ENCODE results near the gene DNAI4. TPM values are rescaled to one million over a fixed set of nuclear protein-coding genes. Genes with fewer than 3 reads are reported as not detected.

Gene DNAI4
- polyA plus RNA-seq, 1 of the 3 experiments (the other 2 are of a cell fraction) = 1.3 TPM

DNA sequence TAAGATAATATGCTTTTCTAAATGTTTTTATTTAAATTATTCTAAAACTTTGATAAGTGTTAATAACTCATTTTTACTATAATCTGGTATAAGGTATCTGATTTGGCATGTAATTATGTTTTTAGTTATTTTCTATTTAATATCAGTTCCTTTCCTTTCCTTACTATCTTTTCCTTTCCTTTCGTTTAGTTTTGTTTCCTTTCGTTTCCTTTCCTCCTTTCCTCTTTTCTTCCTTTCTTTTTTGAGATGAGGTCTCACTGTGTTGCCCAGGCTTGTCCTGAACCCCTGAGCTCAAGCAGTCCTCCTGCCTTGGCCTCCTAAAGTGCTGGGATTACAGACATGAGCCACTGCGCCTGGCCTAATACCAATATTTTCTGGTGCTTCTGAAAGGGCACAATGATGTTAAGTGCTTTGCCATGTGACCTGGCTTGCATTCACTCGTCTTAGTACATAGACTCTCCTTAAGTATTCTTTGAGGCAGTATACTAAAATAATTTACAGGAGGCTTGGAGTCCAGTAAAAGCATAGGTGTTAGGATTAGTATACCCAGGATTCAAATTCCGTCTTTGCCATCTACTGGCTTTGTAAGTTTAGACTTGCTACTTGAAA lies 18.8 kb upstream of the DNAI4 start:
- Histone ChIP-seq H3K36me3 (replicated peaks in 1 of 2; ENCODE audit: control insufficient read depth in 1 of 2, insufficient read depth in 2 of 2, low read length in 1 of 2) (peaks cover 43 to 51% of the 10 kb centered on the region in 2 experiments), H3K4me1 (ENCODE audit: control insufficient read depth in 1 of 2, insufficient read depth in 2 of 2, low read depth in 1 of 2, low read length in 1 of 2) (peaks cover 2 to 14% of the 10 kb centered on the region in 2 experiments; a peak in 2 of 4 replicates), H3K4me3 (ENCODE audit: low read depth in 2 of 2, low read length in 1 of 2) (no peak overlapping the region), H3K27me3 (ENCODE audit: insufficient read depth) (no peaks in the 10 kb centered on the region), H3K9me2 (no peaks in the 10 kb centered on the region), H3K79me2 (ENCODE audit: insufficient read depth) (peaks cover 95% of the 10 kb centered on the region), H3K27ac (ENCODE audit: low read depth in 2 of 2, low read length in 1 of 2) (peak overlapping the region in 1 of 2 experiments; percentile 74; a peak in 1 of 4 replicates), H3K9me3 (no peaks in the 10 kb centered on the region), H2AFZ (ENCODE audit: low read depth) (no peak overlapping the region), H3K9ac (no peak overlapping the region), H4K20me1 (ENCODE audit: insufficient read depth) (peaks cover 17% of the 10 kb centered on the region; the same call in 1 of the 2 replicates), H3F3A (replicated peaks; ENCODE audit: insufficient read depth) (peaks cover 32% of the 10 kb centered on the region), H3K4me2 (no peak overlapping the region)
- 88% methylated on average over 5 of the region's 5 CpGs for WGBS (ENCODE audit: low lambda C conversion rate)
- ChIA-PET CTCF (interaction anchor here (1.7 kb wide), 1 partner anchor 30 kb away, joined by 4 read pairs; no protein-coding TSS in a partner anchor), POLR2A (interaction anchor here (1.0 kb wide), 1 partner anchor 13 kb away, joined by 3 read pairs; no protein-coding TSS in a partner anchor)
- TF ChIP-seq, protein P1, sequence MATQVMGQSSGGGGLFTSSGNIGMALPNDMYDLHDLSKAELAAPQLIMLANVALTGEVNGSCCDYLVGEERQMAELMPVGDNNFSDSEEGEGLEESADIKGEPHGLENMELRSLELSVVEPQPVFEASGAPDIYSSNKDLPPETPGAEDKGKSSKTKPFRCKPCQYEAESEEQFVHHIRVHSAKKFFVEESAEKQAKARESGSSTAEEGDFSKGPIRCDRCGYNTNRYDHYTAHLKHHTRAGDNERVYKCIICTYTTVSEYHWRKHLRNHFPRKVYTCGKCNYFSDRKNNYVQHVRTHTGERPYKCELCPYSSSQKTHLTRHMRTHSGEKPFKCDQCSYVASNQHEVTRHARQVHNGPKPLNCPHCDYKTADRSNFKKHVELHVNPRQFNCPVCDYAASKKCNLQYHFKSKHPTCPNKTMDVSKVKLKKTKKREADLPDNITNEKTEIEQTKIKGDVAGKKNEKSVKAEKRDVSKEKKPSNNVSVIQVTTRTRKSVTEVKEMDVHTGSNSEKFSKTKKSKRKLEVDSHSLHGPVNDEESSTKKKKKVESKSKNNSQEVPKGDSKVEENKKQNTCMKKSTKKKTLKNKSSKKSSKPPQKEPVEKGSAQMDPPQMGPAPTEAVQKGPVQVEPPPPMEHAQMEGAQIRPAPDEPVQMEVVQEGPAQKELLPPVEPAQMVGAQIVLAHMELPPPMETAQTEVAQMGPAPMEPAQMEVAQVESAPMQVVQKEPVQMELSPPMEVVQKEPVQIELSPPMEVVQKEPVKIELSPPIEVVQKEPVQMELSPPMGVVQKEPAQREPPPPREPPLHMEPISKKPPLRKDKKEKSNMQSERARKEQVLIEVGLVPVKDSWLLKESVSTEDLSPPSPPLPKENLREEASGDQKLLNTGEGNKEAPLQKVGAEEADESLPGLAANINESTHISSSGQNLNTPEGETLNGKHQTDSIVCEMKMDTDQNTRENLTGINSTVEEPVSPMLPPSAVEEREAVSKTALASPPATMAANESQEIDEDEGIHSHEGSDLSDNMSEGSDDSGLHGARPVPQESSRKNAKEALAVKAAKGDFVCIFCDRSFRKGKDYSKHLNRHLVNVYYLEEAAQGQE (IDR thresholded peaks at IDR 0.05; ENCODE audit: low read depth, low read length) = no peak
- TF ChIP-seq GATA2 (CRISPR knock-in tag; IDR thresholded peaks at IDR 0.05) = no peak
- TF ChIP-seq JUND (IDR thresholded peaks at IDR 0.05) = no peak
- TF ChIP-seq CHD2 (IDR thresholded peaks at IDR 0.05; ENCODE audit: low read length, partially characterized antibody) = no peak
- TF ChIP-seq MEF2A (IDR thresholded peaks at IDR 0.05; ENCODE audit: borderline replicate concordance, low read depth) = no peak
- TF ChIP-seq SIN3A (IDR thresholded peaks at IDR 0.05; ENCODE audit: borderline replicate concordance, low read depth, low read length) = no peak
- TF ChIP-seq FOXM1 (IDR thresholded peaks at IDR 0.05; ENCODE audit: low read depth) = no peak
- no peak for TF ChIP-seq FOXJ3 (CRISPR knock-in tag; IDR thresholded peaks at IDR 0.05)
- TF ChIP-seq, protein P2, sequence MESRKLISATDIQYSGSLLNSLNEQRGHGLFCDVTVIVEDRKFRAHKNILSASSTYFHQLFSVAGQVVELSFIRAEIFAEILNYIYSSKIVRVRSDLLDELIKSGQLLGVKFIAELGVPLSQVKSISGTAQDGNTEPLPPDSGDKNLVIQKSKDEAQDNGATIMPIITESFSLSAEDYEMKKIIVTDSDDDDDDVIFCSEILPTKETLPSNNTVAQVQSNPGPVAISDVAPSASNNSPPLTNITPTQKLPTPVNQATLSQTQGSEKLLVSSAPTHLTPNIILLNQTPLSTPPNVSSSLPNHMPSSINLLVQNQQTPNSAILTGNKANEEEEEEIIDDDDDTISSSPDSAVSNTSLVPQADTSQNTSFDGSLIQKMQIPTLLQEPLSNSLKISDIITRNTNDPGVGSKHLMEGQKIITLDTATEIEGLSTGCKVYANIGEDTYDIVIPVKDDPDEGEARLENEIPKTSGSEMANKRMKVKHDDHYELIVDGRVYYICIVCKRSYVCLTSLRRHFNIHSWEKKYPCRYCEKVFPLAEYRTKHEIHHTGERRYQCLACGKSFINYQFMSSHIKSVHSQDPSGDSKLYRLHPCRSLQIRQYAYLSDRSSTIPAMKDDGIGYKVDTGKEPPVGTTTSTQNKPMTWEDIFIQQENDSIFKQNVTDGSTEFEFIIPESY (IDR thresholded peaks at IDR 0.05; ENCODE audit: borderline replicate concordance, low read depth) = no peak
- TF ChIP-seq, protein P3, sequence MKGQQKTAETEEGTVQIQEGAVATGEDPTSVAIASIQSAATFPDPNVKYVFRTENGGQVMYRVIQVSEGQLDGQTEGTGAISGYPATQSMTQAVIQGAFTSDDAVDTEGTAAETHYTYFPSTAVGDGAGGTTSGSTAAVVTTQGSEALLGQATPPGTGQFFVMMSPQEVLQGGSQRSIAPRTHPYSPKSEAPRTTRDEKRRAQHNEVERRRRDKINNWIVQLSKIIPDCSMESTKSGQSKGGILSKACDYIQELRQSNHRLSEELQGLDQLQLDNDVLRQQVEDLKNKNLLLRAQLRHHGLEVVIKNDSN (IDR thresholded peaks at IDR 0.05; ENCODE audit: borderline replicate concordance, low read depth) = no peak
- DNase-seq = no peak
